DMS79 treated with DMSO at 0.1 percent for 48 hours (cell line): ENCODE results near the gene EXOC6B.

Experiments
- DNase-seq: peaks from one replicate; lab custom pipeline; 2025; lab: John Stamatoyannopoulos, UW

Gene EXOC6B

DNA sequence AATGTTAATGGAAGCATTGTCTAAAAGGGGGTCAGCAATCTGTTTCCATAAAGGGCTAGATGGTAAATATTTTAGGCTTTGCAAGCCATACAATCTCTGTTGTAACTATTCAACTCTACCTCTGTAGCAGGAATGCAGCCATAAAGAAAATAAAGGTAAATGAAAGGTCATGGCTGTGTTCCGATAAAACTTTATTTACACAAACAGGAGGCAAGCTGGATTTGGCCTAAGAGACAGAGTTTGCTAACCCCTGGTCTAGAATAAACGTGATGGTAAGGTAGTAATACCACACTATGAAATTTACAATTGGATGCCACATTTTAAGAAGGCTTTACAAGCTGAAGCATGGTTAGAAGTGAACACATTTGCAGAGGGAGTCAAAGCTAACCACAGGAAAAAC lies 91.4 kb downstream of the EXOC6B start:
- DNase-seq = no peak

DNA sequence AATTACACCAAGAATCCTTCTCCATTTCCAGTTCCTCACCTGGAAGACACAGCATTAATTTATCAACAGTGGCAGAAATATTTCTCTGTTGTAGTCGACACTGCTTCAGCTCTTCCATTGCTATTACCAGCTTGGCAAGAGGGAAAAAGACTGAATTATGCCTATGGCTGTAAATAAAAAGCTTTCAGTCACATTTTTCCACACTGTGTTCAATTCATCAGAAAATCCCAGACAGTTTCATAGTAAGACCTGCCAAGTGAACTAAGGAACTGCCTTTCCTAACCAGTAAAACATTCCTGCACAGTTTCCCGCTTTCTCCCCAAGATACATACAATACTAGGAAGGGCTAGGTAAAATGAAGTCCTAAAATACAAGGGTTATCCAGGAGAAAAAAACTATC lies 94.7 kb downstream of the EXOC6B start:
- no peak for DNase-seq

DNA sequence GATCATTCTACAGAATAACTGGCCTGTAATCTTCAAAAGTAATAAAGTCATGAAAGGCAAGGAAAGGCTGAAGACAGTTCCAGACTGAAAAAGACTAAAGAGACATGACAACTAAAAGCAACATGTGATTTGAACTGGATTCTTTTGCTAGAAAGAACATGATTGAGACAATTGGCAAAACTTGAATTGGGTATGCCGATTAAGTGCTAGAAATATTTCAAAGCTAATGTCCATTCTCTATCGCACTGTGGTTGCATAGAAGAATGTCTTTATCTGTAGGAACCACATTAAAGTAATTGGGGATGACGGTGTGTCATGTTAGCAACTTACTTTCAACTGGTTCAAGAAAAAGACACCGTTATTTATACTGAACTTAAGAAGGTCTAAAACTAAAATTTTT lies 98.5 kb downstream of the EXOC6B start:
- DNase-seq = no peak

DNA sequence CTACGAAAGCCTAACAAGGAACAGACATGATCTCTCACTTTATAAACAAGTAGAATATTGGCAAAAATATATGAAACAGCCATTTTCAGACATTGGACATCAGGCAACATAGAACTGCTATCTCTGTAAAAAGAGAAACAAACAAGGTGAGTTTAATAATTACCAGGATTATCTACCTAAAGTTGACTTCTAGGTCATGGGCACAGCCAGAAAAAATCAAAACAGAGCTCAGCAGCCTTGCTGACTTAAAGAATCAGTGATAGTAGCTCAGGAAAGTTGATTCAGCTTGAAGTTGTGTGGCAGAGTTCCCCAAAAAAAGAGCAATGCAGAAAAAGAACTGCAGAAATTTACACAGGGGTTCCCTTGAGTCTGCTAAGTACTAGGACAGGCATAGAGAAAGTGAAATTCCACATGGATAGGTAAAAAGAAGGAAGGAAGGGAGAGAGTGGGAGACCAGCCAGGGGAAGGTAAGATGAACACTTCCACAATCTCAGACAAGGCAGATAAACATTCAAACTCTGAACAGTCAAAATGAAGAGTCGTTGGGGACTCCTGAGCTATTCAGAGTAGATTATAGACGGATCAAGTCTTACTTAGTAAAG lies 102.0 kb downstream of the EXOC6B start:
- DNase-seq = no peak

DNA sequence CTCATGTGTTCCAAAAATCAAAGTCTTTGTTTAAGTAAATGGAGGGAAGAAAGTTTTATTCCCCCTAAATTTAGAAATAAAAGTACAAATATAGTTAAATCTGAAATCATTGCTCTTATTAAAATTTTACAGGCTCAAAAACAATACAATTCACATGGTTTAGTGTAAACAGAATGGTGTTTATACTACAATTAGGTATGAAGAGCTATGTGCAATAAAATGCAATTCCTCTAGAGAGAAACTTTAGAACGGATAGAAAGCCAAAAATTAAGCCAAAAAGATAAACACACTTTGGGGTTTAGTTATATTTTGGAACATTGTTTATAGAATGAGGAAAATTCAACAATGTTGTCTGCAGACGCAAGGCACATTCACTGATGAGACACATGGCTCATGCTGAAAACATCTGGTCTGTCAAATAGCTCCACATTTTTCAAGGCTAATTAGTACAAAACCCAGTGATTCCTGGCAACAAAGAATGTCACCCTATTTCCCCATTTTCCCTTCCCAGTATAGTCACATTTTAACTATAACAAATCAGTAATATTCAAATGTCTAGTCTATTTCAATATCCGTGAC lies 103.3 kb downstream of the EXOC6B start:
- DNase-seq = no peak

DNA sequence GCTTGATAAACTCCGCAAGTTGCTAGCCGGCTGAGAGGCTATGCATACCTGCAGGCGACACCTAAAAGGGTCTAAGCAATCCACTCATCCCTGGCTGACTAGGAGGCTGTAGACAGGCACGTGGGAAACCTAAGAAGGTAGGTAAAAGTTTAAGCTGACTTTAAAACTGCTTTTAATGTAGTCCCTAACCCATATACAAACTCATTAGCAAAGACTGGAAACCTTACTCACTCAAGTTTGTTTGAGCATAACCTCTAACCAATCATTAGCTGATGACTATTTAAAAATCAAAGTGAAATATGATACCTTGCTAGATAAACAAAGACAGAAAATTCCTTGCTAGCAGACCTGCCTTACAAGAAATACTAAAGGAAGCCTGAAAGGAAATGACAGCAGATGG lies 106.4 kb downstream of the EXOC6B start:
- DNase-seq = no peak

DNA sequence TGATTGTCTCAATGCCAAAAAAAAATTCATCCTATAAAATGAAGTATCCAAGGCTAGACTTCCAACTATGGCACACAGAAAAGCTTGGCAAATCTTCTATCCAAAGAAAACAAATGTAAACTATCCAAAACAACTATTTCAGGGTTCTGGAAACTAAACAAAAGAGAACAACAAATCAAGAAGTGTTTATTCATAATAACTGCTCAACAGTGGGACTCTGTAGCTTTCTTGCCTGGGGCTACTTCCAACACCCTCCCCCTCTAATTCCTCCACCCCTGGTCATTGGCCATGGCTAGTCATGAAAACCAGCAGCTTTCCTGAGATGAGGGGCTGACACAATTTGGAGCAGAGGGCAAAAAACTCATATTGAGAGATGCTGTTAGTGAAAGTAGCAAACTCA lies 107.0 kb downstream of the EXOC6B start:
- no peak for DNase-seq

DNA sequence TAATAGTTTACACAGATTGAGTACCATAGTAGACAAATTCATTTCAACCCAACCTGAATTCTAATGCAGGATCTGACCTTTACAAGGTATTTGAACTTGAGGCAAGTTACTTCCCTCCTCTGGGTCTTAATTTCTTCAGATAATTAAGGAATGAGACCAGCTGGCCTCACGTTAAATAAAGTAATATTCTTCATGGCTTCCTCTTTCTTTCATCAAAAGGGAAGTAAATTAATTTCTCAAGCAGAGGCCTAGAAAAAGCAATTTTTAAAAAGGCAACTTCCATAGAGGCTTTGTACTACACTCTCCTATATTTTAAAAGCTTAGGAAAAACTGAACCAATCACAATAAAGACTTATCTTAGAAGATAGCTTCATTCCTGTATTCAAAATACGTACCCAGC lies 109.2 kb downstream of the EXOC6B start:
- no peak for DNase-seq

DNA sequence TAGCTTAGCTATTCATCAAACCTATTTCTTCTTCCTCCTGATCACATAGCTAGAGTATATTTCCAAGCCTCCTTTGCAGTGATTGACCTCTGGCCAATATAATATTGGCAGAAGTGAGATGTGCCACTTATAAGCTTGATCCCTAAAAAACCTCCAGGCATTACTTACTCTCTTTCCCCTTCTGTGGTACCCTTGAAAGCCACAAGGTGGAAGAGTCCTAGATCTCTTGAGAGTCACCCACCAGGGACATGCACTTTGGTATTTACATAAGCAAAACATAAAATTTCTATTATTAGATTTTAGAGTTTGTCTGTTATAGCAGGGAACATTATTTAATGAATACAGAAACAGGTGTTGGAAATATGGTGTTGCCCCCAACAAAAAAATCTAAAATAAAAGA lies 112.0 kb downstream of the EXOC6B start:
- DNase-seq = no peak

DNA sequence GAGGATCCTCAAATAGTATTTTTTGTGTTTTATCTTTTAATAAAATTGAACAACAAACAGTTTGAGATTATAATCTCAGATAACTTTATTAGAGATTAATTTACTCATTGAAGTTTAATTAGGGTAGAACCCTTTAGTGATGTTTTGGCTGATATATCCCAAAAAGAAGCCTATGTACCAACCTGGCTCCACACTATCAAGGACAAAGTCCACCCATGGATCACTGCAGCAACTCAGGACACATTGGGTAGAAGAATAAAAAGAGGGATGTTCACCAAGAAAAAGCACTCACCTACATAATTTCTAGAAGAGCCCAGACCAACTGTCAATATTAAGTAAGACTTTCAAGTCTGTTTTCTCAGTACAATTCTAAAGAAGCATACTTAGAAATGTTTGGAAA lies 112.9 kb downstream of the EXOC6B start:
- DNase-seq = no peak

DNA sequence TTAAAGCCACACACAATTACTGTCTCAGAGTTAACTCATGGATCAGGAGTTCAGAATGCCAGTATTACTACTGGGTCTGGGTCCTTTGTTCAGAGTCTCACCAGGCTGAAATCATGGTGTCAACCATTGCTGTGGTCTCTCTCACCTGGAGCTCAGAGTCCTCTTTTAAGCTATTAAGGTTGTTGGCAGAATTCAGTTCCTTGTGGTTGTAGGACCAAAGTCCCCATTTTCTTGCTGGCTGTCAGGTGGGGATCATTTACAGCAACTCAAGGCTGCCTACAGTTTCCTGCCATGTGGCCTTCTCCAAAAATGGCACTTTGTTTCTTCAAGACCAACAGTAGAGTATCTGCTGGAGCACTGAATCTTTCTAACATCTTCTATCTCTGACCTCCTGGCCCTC lies 113.5 kb downstream of the EXOC6B start:
- DNase-seq = no peak

DNA sequence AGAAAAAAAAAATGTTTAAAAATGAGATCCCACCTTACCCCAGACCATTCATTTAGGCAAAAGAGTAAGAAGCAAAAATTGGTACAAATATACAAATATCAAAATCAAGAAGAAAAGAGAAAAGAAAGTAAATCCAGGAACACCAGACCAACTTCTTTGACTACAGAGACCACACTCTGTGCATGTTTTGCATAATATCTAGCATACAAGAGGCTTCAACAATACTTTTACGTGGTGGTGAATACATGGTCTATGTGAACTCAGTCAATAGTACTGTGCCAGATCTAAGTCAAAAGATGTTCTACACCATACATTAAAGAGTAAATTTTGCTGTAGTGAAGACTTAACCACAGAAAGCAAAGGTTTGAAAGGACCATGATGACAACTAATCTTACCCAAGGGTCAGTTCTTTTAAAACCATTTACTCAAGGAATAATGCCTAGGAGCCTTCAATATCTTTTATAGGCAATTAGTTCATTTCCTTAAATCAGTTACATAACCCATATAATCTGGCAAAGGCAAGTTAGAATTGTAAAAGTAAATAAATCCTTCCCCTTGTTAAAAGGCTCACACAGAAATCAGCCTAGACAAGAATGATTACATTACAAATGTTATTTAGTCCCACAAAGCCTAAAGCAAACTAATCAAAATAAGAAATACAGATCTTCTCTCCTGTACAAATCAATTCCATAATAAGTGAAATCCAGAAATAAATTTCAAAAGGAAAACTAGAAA lies 115.2 kb downstream of the EXOC6B start:
- DNase-seq = no peak

DNA sequence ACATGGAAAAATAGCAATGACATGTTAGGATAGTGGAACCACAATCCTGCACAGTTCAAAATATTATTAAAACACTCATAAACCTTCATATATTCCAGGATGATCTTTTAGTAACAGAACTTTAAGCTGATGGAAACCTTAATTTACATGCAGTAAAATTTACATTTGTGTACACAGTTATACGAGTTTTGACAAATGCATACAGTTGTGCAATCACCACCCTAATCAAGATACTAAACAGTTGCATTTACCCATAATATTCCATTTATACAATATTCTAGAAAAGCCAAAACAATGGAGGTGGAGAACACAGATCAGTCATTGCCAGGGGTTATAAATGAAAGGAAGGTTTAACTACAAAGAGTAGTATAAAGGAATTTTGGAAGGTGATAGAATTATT lies 117.6 kb downstream of the EXOC6B start:
- DNase-seq = no peak

DNA sequence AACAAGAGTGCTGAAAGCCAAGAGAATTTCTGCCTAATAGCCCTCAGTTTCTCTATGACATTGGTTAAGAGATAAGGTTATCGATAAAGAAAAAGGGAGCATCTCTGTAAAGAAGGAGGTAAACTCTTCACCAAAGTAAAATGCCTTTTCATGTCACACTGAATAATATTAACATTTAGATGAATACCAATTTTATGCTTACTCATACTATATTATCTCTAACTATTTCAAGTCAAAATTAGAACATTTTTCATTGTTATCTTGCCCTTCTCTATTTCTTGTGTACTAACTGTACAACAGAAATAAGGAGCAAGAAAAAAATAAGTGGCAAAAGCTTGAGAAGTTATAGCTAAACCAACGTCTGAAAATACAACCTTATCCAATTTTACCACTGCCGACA lies 127.5 kb downstream of the EXOC6B start:
- DNase-seq = no peak

DNA sequence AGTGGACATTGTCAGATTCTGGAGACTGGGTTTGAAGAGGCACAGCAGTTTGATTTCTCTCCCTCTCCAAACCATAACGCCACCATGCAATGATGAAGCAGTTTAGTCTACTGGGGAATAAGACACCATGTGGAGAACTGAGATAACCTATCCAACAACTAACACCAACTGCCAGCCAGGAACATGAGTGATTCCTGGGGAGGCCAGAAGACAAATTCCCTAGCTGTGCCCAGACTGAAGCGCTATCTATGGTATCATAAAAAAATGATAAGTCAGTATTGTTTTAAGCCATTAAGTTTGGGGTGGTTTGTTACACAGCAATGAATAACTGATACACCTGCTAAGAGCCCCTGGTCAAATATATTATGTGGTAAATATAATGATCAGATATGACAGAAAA lies 129.3 kb downstream of the EXOC6B start:
- DNase-seq = no peak

DNA sequence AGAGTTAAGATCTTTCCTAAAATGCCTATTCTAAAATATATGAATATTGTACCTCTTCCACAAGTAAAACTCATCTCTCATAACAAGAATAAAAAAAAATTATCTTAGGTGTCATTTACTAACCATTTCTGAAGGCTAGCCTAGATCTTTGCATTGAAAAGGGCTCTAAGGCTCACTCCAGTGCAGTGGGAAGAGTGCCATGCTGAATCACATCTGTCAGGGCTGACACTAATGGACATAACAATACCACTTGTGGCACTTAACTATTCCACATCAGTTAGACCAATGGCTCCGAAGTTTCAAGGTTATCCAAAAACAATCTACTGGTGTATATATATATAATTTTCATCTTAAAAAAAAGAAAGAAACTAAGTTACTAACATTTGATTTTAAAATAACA lies 130.2 kb downstream of the EXOC6B start:
- peak; percentile 3 for DNase-seq

DNA sequence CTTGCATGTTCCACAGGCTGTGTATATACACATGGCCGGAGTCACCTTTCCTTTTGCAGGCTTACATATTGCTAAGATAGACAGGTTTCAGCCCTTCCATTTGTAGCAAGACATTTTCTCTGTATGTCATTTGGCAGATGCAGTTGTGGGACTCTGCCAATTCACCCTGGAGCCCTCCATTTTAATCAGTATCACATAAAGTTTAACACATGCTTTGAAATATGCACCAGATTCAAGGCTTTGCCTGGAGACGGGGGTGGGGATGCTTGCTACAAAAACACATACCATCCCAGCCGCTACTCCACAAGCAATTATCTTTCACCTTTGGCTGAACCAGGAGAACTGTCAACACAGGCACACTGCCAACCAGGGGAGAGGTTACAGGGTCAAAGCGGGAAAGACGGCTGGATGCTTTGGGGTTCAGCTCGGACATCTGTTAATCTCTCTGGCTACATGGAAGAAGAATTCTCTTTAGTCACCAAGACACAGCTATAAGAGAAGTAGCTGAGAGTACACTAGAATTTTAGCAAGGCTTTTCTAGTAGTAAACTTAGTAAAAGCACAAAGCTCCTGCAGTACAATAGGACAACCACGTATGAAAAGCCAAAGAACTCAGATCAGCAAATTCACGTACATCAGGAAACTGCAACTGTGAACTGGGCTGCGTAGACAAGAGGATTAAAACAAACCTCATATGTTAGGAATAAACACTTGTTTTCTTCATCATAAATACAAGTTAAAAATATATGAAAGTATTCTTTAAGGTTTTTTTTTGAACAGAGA lies 130.9 kb downstream of the EXOC6B start:
- DNase-seq = peak; percentile 15

DNA sequence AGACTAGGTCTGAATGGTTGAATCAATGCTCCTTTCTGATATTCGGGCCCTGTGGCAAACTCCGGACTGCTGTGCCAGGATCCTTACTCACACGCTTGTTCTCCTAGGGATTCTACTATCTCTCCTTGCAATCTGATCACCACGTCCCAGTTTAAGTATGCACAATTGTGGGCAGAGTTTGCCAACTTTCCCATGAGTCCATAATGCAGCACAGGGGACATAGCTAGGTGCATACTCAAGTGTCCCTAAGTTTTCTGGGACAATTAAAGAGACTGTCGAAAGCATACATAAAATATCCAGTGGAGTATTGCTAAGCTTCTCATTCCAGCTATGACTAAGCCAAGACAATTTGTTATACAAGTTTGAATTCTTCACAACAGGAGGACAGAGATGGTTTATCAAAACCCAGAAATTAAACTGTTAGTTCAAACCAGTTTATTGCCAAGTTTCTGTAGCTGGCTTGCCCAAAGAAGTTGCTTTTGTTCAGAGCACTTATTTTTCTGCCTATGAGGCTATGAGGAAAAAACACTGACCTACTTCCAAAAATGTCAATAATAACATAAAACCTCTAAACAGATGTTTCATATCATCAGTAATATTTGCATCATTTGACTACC lies 136.1 kb downstream of the EXOC6B start:
- no peak for DNase-seq

DNA sequence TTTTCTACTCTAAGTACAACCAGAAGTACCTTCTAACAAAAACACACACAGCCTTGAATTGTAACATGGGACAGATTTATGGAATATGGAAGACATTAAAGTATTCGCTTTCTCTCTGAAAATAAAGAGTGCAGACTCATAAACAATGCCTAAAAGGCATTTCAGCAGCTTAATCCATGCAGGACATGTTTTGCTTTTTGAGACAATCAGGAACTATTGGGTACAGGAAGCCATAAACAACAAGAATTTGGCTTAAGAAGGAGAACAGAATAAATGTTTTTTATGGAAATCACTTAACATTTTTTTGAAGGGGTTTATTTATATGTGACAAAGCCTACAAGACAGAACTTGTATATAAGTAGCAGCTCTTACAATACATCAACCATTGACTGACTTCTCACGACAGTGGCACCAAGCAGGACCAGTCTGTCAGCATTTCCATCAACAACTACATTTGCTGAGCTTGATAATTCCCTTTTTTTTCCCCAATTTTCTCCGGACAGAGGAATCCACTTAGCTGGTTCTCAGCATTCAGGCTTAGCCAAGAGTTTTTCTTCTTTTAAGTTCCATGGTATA lies 140.1 kb downstream of the EXOC6B start:
- DNase-seq = no peak

DNA sequence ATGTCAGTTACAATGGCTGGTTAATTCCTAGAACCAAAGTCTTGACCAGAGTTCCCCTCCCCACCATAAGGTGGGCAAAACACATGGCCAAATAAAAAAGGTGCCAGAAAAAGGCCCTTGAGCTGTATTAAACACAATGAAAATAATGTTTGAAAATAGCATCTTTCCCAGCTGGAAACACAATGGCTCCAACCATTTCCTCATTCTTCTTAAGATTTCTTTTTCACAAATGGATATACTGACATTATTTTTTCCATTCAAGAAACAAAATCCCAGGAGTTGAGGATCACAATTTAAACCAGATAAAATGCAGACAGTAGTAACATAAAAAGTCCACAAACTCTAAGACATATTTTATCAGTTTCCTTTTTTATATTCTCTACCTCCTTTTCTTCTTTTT lies 143.8 kb downstream of the EXOC6B start:
- no peak for DNase-seq

DNA sequence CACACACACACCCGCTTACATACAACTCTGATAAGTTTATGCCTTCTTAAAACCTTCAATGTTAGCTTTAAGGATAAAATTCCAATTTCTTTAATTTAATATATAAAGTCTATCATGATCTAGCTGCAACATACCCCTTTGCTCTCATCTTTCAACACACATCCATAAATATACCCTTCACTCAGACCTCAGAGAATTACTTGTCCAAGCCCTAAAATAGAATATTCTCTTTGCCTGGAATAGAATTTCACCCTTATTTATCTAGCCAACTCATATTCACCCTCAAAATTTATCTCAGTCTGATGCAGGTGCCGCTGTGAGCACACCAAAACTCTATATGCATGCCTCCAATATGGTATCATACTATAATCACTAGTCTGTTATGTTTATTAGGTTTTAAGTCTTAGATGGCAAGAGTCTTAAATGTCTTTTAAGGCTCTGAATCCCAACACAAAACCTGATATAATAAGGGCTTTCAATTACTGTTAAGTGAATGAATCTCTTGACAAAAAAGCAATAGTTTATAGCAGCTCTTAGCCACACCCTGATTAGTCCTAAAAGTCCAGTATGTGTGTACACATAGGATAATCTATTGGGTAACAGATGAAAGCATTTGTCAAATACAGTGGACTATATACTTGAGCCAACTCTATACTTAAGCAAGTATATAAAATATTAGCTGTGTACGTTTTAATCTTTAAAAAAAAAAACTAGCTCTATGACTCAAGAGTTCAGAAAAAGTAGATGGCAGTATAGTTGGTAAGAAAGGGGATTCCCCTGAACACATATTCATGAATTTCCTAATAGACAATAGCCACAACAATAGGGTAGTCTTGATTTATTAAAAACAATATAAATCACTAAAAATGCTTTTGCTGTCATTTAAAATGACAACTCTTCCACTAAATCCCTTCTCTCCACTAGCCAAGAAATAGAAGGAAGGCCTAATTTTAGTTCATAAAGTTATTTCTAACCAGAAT lies 144.5 kb downstream of the EXOC6B start:
- no peak for DNase-seq
